A549 (cell line): Measurements from ENCODE around the gene VWA8. TPM values are rescaled to one million over a fixed set of nuclear protein-coding genes. Genes with fewer than 3 reads are reported as not detected.

Experiments
- ATAC-seq, 2 experiments: fragments of 200-7000 bp in 1 of 2; fragments of >200 bp in 1 of 2; cut with Nextera tagmentation in 1 of 2; cut with Tn5 transposase in 1 of 2; 3 replicates each; pipeline versions ENCODE4 v1.8.0 to v1.9.1; 2018 to 2020; ENCODE audit warnings: mild to moderate bottlenecking in 1 of 2, moderate library complexity in 1 of 2
- CTCF ChIA-PET: fragments of 300-600 bp; sonication (Branson Sonifier 250); formaldehyde crosslinking; extraction: SDS; loops from one replicate; lab custom pipeline; 2021; ENCODE audit warnings: antibody characterized with exemption, inconsistent platforms; lab: Yijun Ruan, JAX
- POLR2A ChIA-PET: fragments of 350-600 bp; formaldehyde crosslinking; extraction: SDS; loops from one replicate; lab custom pipeline; 2021; ENCODE audit warnings: antibody characterized with exemption, inconsistent platforms; lab: Yijun Ruan, JAX
- DNase-seq, 2 experiments: peaks; one replicate each; pipeline versions ENCODE4 v3.0.0 to v3.0.0-alpha.2; 2011 to 2016; ENCODE audit warnings: low read depth in 1 of 2, low spot score in 1 of 2
- FAIRE-seq: peaks from 2 replicates; lab custom pipeline; 2011; peaks lifted over from hg19 to GRCh38; lab: Jason Lieb, UNC
- H3K27ac ChIP-seq, 2 experiments: fragments of >200 bp; sonication (Bioruptor Twin); formaldehyde crosslinking; 3 replicates each; pipeline ENCODE4 v1.5.1; 2016 to 2017
- H3K4me1 ChIP-seq: fragments of >200 bp; sonication (Bioruptor Twin); formaldehyde crosslinking; 3 replicates; pipeline ENCODE4 v1.6.1; 2016
- H3K4me2 ChIP-seq: fragments of >200 bp; sonication (Bioruptor Twin); formaldehyde crosslinking; 3 replicates; pipeline ENCODE4 v1.6.1; 2016
- H3K4me3 ChIP-seq: fragments of >200 bp; sonication (Bioruptor Twin); formaldehyde crosslinking; 3 replicates; pipeline ENCODE4 v1.5.1; 2016
- H3K9me3 ChIP-seq: fragments of >200 bp; sonication (Bioruptor Twin); formaldehyde crosslinking; 3 replicates; pipeline ENCODE4 v1.6.1; 2016
- BHLHE40 ChIP-seq: IDR thresholded peaks from 2 replicates; pipeline ENCODE4 v1.6.1; 2012; ENCODE audit warnings: low read depth, low read length, inconsistent platforms
- CBX2 ChIP-seq: fragments of 200-600 bp; sonication (generic); IDR thresholded peaks from 2 replicates; pipeline ENCODE4 v1.6.1; 2016; ENCODE audit warnings: low read depth, mild to moderate bottlenecking, borderline replicate concordance
- CHD2 ChIP-seq: fragments of 150-350 bp; IDR thresholded peaks from 2 replicates; pipeline ENCODE4 v1.6.1; 2014; ENCODE audit warnings: low read length; ENCODE audit not compliant: partially characterized antibody
- CTCF ChIP-seq: fragments of >200 bp; sonication (Bioruptor Twin); formaldehyde crosslinking; IDR thresholded peaks from 3 replicates; pipeline ENCODE4 v1.5.1; 2016
- E2F6 ChIP-seq: IDR thresholded peaks from 2 replicates; pipeline ENCODE4 v1.6.1; 2012; ENCODE audit warnings: low read depth, borderline replicate concordance
- EHF ChIP-seq: fragments of 250-450 bp; sonication (Bioruptor Pico); IDR thresholded peaks from 2 replicates; pipeline ENCODE4 v1.5.0; 2020; ENCODE audit warnings: mild to moderate bottlenecking
- FOSL2 ChIP-seq, 2 experiments: fragments of 450-650 bp in 1 of 2; fragments of >200 bp in 1 of 2; sonication (Bioruptor Twin) in 1 of 2; formaldehyde crosslinking; IDR thresholded peaks; 2 replicates each; pipeline versions ENCODE4 v1.5.0 to v1.6.1; 2016 to 2020; ENCODE audit warnings: mild to moderate bottlenecking in 1 of 2, moderate library complexity in 1 of 2
- FOXS1 ChIP-seq: fragments of 250-450 bp; sonication (Bioruptor Pico); IDR thresholded peaks from 2 replicates; pipeline ENCODE4 v1.5.0; 2020; ENCODE audit warnings: mild to moderate bottlenecking, moderate library complexity
- HDAC2 ChIP-seq: fragments of 200-600 bp; sonication (generic); IDR thresholded peaks from 2 replicates; pipeline ENCODE4 v1.6.1; 2016
- HES2 ChIP-seq: fragments of >200 bp; sonication (Bioruptor Twin); formaldehyde crosslinking; IDR thresholded peaks from 2 replicates; pipeline ENCODE4 v1.6.1; 2016
- HEYL ChIP-seq: fragments of 250-450 bp; sonication (Bioruptor Pico); IDR thresholded peaks from 2 replicates; pipeline ENCODE4 v1.8.0; 2021; ENCODE audit warnings: mild to moderate bottlenecking, moderate library complexity
- HOXA7 ChIP-seq: fragments of 250-450 bp; sonication (Bioruptor Pico); IDR thresholded peaks from 2 replicates; pipeline ENCODE4 v1.5.0; 2020; ENCODE audit warnings: mild to moderate bottlenecking, moderate library complexity
- HOXB5 ChIP-seq: fragments of 250-450 bp; sonication (Bioruptor Pico); IDR thresholded peaks from 2 replicates; pipeline ENCODE4 v1.5.0; 2020; ENCODE audit warnings: mild to moderate bottlenecking, moderate library complexity
- KDM1A ChIP-seq: fragments of 200-600 bp; sonication (generic); IDR thresholded peaks from 2 replicates; pipeline ENCODE4 v1.6.1; 2016; ENCODE audit warnings: low read depth, mild to moderate bottlenecking
- MAFK ChIP-seq: fragments of 450-650 bp; IDR thresholded peaks from 2 replicates; pipeline ENCODE4 v1.6.1; 2014; ENCODE audit not compliant: partially characterized antibody
- MAX ChIP-seq: IDR thresholded peaks from 2 replicates; pipeline ENCODE4 v1.6.1; 2012
- MAZ ChIP-seq: fragments of 150-350 bp; IDR thresholded peaks from 2 replicates; pipeline ENCODE4 v1.6.1; 2014; ENCODE audit warnings: antibody characterized with exemption, low read depth, low read length, borderline replicate concordance
- MYC ChIP-seq: IDR thresholded peaks from 2 replicates; pipeline ENCODE4 v1.6.1; 2012; ENCODE audit warnings: mild to moderate bottlenecking, inconsistent platforms, low read length, improper control_type of control experiment, borderline replicate concordance
- NFE2L2 ChIP-seq: fragments of 150-350 bp; conservative IDR thresholded peaks from 2 replicates; pipeline ENCODE4 v1.6.1; 2014; ENCODE audit warnings: low read length
- RARB ChIP-seq: fragments of 250-450 bp; sonication (Bioruptor Pico); IDR thresholded peaks from 2 replicates; pipeline ENCODE4 v1.8.0; 2021; ENCODE audit warnings: mild to moderate bottlenecking, moderate library complexity
- RFX5 ChIP-seq: fragments of 450-650 bp; IDR thresholded peaks from 2 replicates; pipeline ENCODE4 v1.7.1; 2014; ENCODE audit warnings: antibody characterized with exemption, mild to moderate bottlenecking, moderate library complexity
- SREBF2 ChIP-seq: fragments of 450-650 bp; IDR thresholded peaks from 2 replicates; pipeline ENCODE4 v1.6.1; 2014; ENCODE audit warnings: mild to moderate bottlenecking, moderate library complexity
- ZFP36 ChIP-seq: fragments of 450-650 bp; IDR thresholded peaks from 2 replicates; pipeline ENCODE4 v1.6.1; 2014; ENCODE audit warnings: borderline replicate concordance; ENCODE audit not compliant: partially characterized antibody
- WGBS: methylation state at CpG from one replicate; pipeline ENCODE4 v1.1.6; 2017; ENCODE audit errors: missing lambda C conversion rate; 5-methylcytosine and 5-hydroxymethylcytosine counted together
- polyA plus RNA-seq, 4 experiments: library from polyadenylated mRNA; depleted of rRNA in 3 of 4; stranded (reverse); fragments of >200 nt; fragmentation: RNase III in 1 of 4; extraction: RNeasy Plus Mini Kit Qiagen cat#74134 plus additional on column Dnase treatment in 1 of 4; gene quantifications; 2 replicates in 3 of 4; 3 replicates in 1 of 4; pipeline ENCODE4 v1.2.3, GENCODE V29; 2011 to 2017

The VWA8 gene
- polyA plus RNA-seq, 2 of the 4 experiments (the other 2 are of a cell fraction): 6.4 to 15.3 TPM

GRCh38 chr13:41791056-41791455, 169.9 kb downstream of the VWA8 start:
- Histone ChIP-seq H3K4me3 (no peak overlapping the region), H3K9me3 (no peaks in the 10 kb centered on the region), H3K4me1 (no peaks in the 10 kb centered on the region), H3K27ac (no peak overlapping the region), H3K4me2 (no peak overlapping the region)
- TF ChIP-seq HOXB5 (no peak), EHF (CRISPR knock-in tag) (no peak)
- ChIA-PET CTCF (no interaction called here), POLR2A (no interaction called here)
- FAIRE-seq: no peak
- no peak for DNase-seq
- no peak for ATAC-seq

- DNase-seq (no peak), ATAC-seq (no peak), FAIRE-seq (no peak)
- H3K4me3 ChIP-seq: no peak overlapping the region
- H3K27ac ChIP-seq: no peak overlapping the region
- 93% methylated on average over 4 of the region's 4 CpGs for WGBS
- ChIA-PET POLR2A (no interaction called here), CTCF (no interaction called here)
- no peak overlapping the region for H3K4me2 ChIP-seq
- no peaks in the 10 kb centered on the region for H3K9me3 ChIP-seq
- no peaks in the 10 kb centered on the region for H3K4me1 ChIP-seq
- TF ChIP-seq MYC (no peak), HEYL (CRISPR knock-in tag) (no peak), RFX5 (no peak)
- TF ChIP-seq, all 56 proteins: peak for 0
Measured at GRCh38 chr13:41788552-41788951, 172.4 kb downstream of the VWA8 start.

GRCh38 chr13:41785402-41786172, 175.3 kb downstream of the VWA8 start:
- FAIRE-seq (no peak), ATAC-seq (no peak), DNase-seq (no peak)
- WGBS: 94% methylated on average over 6 of the region's 6 CpGs
- Histone ChIP-seq H3K4me1 (peaks cover 18% of the 10 kb centered on the region), H3K4me3 (no peak overlapping the region), H3K9me3 (no peaks in the 10 kb centered on the region), H3K4me2 (no peak overlapping the region), H3K27ac (no peak overlapping the region)
- CTCF ChIA-PET: no interaction called here
- POLR2A ChIA-PET: no interaction called here
- TF ChIP-seq KDM1A: no peak
- peak; percentile 45 for TF ChIP-seq MAFK

- no peak for ATAC-seq
- no peaks in the 10 kb centered on the region for H3K9me3 ChIP-seq
- no peak overlapping the region for H3K4me3 ChIP-seq
- H3K27ac ChIP-seq: peak overlapping the region in 1 of 2 experiments; percentile 41; a peak in 1 of 6 replicates
- FAIRE-seq: no peak
- POLR2A ChIA-PET: no interaction called here
- 56% methylated on average over 1 of the region's 1 CpG for WGBS
- H3K4me2 ChIP-seq: peak overlapping the region; percentile 12; the same call in 1 of the 3 replicates
- H3K4me1 ChIP-seq: peaks cover 23% of the 10 kb centered on the region
- no peak for TF ChIP-seq ZFP36
- TF ChIP-seq CBX2: no peak
- no peak for TF ChIP-seq FOXS1 (CRISPR knock-in tag)
- TF ChIP-seq NFE2L2: no peak
- TF ChIP-seq CTCF: no peak
- TF ChIP-seq MYC: no peak
- TF ChIP-seq MAFK: no peak
- TF ChIP-seq FOSL2 (IDR thresholded peaks at IDR 0.05): no peak
- no peak for TF ChIP-seq FOSL2 (CRISPR knock-in tag; IDR thresholded peaks at IDR 0.05)
- no peak for TF ChIP-seq BHLHE40
- TF ChIP-seq HES2: no peak
- no peak for TF ChIP-seq SREBF2
- TF ChIP-seq HDAC2: no peak
- no peak for TF ChIP-seq MAX
- no peak for TF ChIP-seq MAZ
- TF ChIP-seq HOXA7 (CRISPR knock-in tag): no peak
- TF ChIP-seq E2F6: no peak
- TF ChIP-seq RFX5: no peak
- no peak for TF ChIP-seq CHD2
- no peak for TF ChIP-seq RARB (CRISPR knock-in tag)
- TF ChIP-seq, all 56 proteins: peak for 0
- CTCF ChIA-PET: no interaction called here
- DNase-seq: no peak
Measured at GRCh38 chr13:41782086-41782485, 178.8 kb downstream of the VWA8 start.
